Fibroblast of mammary gland (primary cell): ENCODE data around the gene GPR119.

ENCODE experiments used
- DNase-seq: peaks from one replicate; pipeline ENCODE4 v3.0.0-alpha.2; 2010; ENCODE audit warnings: low read depth
- H3K4me3 ChIP-seq: 2 replicates; pipeline ENCODE4 v1.5.1; 2011; ENCODE audit warnings: low read depth, mild to moderate bottlenecking, low read length, moderate library complexity; ENCODE audit not compliant: control insufficient read depth
- CTCF ChIP-seq: conservative IDR thresholded peaks from 2 replicates; pipeline ENCODE4 v1.5.1; 2011; ENCODE audit warnings: low read depth, low read length, inconsistent platforms; ENCODE audit not compliant: control insufficient read depth, insufficient read depth

Gene GPR119

DNA sequence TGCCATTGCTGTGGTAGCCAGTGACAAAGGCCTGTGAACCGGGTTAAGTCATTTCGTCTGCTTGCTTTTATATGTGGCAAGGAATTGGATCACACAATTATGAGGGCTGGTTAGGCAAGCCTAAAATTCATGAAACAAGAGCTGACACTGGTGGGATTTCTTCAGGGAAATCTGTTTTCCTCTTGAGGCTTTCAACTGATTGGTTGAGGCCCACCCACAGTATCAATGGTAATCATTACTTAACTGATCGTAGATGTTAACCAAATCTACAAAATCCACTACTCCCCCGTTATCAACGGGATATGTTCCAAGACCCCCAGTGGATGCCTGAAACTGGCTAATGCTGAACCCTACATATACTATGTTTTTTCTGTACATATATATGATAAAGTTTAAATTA is 29.3 kb upstream of the GPR119 start:
- no peak for TF ChIP-seq CTCF
- no peak overlapping the region for H3K4me3 ChIP-seq
- DNase-seq = no peak

DNA sequence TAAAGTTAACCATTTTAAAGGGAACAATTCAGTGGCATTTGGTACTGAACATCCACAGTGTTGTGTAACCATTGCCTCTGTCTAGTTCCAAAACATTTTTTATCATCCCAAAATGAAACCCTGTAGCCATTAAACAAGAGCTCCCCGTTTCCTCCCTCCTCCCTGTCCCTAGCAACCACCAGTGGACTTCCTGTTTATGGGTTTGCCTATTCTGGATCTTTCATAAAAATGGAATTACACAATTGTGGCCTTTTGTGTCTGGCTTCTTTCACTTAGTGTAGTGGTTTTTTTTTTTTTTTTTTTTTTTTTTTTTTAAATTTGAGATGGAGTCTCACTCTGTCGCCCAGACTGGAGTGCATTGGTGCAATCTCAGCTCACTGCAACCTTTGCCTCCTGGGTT is 27.9 kb upstream of the GPR119 start:
- TF ChIP-seq CTCF = no peak
- DNase-seq = peak; percentile 8

DNA sequence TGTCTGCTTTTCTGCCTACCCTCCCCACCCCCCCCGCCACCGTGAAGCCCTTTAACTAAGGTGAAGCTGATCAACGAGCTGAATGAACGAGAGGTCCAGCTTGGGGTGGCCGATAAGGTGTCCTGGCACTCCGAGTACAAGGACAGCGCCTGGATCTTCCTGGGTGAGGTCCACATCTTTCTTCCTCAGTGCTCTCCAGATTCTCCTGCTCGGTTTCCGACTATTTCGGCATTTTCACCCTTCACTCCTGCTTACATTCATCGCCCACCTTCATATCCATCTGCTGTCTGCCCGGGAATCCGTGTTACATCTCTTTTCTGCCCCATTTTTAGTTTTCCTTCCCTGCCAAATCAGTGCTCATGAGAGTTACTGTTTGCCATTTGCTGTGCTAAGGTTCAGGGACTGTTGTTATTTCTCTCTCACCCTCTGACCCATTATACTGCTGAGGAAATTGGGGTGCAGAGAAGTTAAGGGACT is 16.8 kb upstream of the GPR119 start:
- TF ChIP-seq CTCF = no peak
- peak overlapping the region; percentile 74 for H3K4me3 ChIP-seq
- DNase-seq = no peak

More for the DNA sequence above, 27.9 kb upstream of the GPR119 start:
- no peak overlapping the region for H3K4me3 ChIP-seq

- TF ChIP-seq CTCF = no peak
- peak; percentile 66 for DNase-seq
- peak within 1 kb of the TSS; percentile 74 for H3K4me3 ChIP-seq
Measured at GRCh38 chrX:130401415-130402207, 16.1 kb upstream of the GPR119 start, which contains the start of gene RBMX2. Gene RBMX2, plus strand, starts transcription at chrX:130401987. Its CDS starts 46 bp downstream, at chrX:130402033.

DNA sequence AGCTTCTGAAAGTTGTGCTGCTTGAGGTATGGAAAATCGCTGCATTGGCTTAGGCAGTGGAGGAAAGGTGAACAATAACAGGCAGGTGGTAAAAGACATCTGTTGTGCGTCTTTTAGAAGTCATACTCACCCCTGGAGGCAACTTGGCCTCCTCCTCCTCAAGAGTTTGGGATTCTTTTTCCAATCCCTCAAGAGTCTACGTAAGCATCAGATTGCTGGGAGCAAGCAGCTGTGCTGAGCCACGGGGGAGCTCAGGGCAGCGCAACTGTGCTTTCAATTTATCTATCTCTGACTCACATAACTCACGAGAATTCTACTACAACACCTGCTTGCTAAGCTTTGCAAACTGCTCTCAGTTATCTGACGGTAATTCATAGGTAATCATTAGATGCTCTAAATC is 9.9 kb upstream of the GPR119 start:
- no peak for TF ChIP-seq CTCF
- no peak overlapping the region for H3K4me3 ChIP-seq
- DNase-seq = no peak

DNA sequence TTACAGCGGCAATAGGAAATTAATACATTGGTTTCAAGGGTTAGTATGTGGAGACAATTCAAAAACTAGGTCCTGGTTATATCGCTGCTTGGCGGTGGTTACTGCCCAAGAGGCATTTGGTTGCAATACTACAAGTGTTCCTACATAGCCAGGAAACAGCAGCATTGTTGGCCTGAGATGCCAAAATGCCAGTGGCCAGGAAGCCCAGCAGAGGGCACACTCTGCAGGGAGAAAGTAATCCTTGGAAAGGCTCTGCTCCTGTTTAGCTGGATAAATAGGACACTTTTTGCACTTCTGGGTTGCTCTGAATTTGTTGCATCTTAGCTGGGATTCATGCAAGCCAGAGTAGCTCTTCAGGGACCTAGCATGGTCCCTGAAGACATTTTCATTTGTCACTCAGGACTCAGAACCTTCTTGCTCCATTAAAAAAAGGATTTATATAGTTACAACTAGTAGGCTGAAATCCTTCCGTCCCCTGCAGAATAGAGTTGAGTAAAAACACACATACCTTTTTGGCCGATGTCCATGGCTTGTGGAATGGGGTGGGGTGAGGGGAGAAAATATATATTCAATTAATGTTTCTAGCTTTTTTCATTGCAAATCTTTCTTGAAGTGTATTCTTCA is 8.1 kb upstream of the GPR119 start:
- H3K4me3 ChIP-seq = no peak overlapping the region
- TF ChIP-seq CTCF = peak; percentile 79
- peak; percentile 56 for DNase-seq
